ENCODE results near the gene ZNF609.
"Not testable (repeated sequence)": the region's sequence is repeated elsewhere in the genome, so short reads cannot be mapped to it uniquely, and the experiment has no call there.

ZNF609 gene

GRCh38 chr15:64459066-64459781 lies 1.2 kb upstream of the ZNF609 start:
- no peak for FAIRE-seq

- no peak for FAIRE-seq
Observed at GRCh38 chr15:64460724-64461720, 644 bp downstream of the ZNF609 start.

GRCh38 chr15:64461721-64462162 lies 1.4 kb downstream of the ZNF609 start:
- no peak for FAIRE-seq

- no peak for FAIRE-seq
Observed at GRCh38 chr15:64462492-64462891, 2.1 kb downstream of the ZNF609 start.

- FAIRE-seq: no peak
Observed at GRCh38 chr15:64464276-64465005, 4.1 kb downstream of the ZNF609 start.

- no peak for FAIRE-seq
Observed at GRCh38 chr15:64466408-64467141, 6.2 kb downstream of the ZNF609 start.

- no peak for FAIRE-seq
Observed at GRCh38 chr15:64472161-64472560, 11.8 kb downstream of the ZNF609 start.

GRCh38 chr15:64474846-64475245 lies 14.5 kb downstream of the ZNF609 start:
- no peak for FAIRE-seq

- FAIRE-seq: no peak
Observed at GRCh38 chr15:64476550-64476949, 16.2 kb downstream of the ZNF609 start.

- FAIRE-seq: no peak
Observed at GRCh38 chr15:64478863-64479262, 18.5 kb downstream of the ZNF609 start.

GRCh38 chr15:64480891-64481290 lies 20.5 kb downstream of the ZNF609 start:
- no peak for FAIRE-seq

- no peak for FAIRE-seq
Observed at GRCh38 chr15:64483749-64484148, 23.4 kb downstream of the ZNF609 start.

- no peak for FAIRE-seq
Observed at GRCh38 chr15:64485796-64486195, 25.4 kb downstream of the ZNF609 start.

GRCh38 chr15:64490598-64491259 lies 30.4 kb downstream of the ZNF609 start:
- no peak for FAIRE-seq

GRCh38 chr15:64493641-64494040 lies 33.3 kb downstream of the ZNF609 start:
- no peak for FAIRE-seq

- FAIRE-seq: not testable (repeated sequence)
Observed at GRCh38 chr15:64495968-64496367, 35.6 kb downstream of the ZNF609 start.

- FAIRE-seq: no peak
Observed at GRCh38 chr15:64500695-64501395, 40.5 kb downstream of the ZNF609 start.

- no peak for FAIRE-seq
Observed at GRCh38 chr15:64501396-64501715, 41.0 kb downstream of the ZNF609 start.

- no peak for FAIRE-seq
Observed at GRCh38 chr15:64502151-64502550, 41.8 kb downstream of the ZNF609 start.

- FAIRE-seq: no peak
Observed at GRCh38 chr15:64502551-64502950, 42.2 kb downstream of the ZNF609 start.

GRCh38 chr15:64503197-64503596 lies 42.8 kb downstream of the ZNF609 start:
- no peak for FAIRE-seq
